HAP-1 (cell line): ENCODE results near the gene CDK6.

Experiments
- DNase-seq, 2 experiments: peaks; one replicate each; pipeline ENCODE4 v3.0.0-alpha.2; 2016 to 2020; ENCODE audit warnings: low spot score in 2 of 2
- H3K27me3 ChIP-seq: fragments of 250-450 bp; sonication (Bioruptor Pico); 2 replicates; pipeline ENCODE4 v1.5.1; 2020; ENCODE audit warnings: low read depth, mild to moderate bottlenecking, moderate library complexity
- H3K36me3 ChIP-seq: fragments of 250-450 bp; sonication (Bioruptor Pico); replicated peaks from 2 replicates; pipeline ENCODE4 v1.5.1; 2020; ENCODE audit warnings: mild to moderate bottlenecking
- H3K4me1 ChIP-seq: fragments of 250-450 bp; sonication (Bioruptor Pico); 2 replicates; pipeline ENCODE4 v1.5.1; 2020; ENCODE audit warnings: mild to moderate bottlenecking
- H3K4me3 ChIP-seq: fragments of 250-450 bp; sonication (Bioruptor Pico); 2 replicates; pipeline ENCODE4 v1.5.1; 2020; ENCODE audit warnings: mild to moderate bottlenecking, moderate library complexity
- H3K9me3 ChIP-seq: fragments of 250-450 bp; sonication (Bioruptor Pico); 2 replicates; pipeline ENCODE4 v1.5.1; 2020; ENCODE audit warnings: mild to moderate bottlenecking, moderate library complexity
- in situ Hi-C: fragments of 300-500 bp; cut with MboI; formaldehyde crosslinking; loops from 3 replicates; pipeline ENCODE4 v1.14.3; 2020; ENCODE audit warnings: low sequenced_read_pairs, inconsistent platforms, mixed read lengths

Gene CDK6

GRCh38 chr7:92839901-92840300, 3.5 kb upstream of the CDK6 start:
- H3K27me3 ChIP-seq, result peaks cover 65% of the 10 kb centered on the region
- no peak overlapping the region for H3K4me3 ChIP-seq
- no peaks in the 10 kb centered on the region for H3K36me3 ChIP-seq
- DNase-seq, result no peak
- in situ Hi-C loops, result loop anchor here (10.0 kb wide), 1 partner anchor 215 kb away; no protein-coding TSS in a partner anchor
- H3K4me1 ChIP-seq, result peaks cover 4% of the 10 kb centered on the region; the same call in 1 of the 2 replicates
- H3K9me3 ChIP-seq, result no peaks in the 10 kb centered on the region

- no peak overlapping the region for H3K4me3 ChIP-seq
- H3K9me3 ChIP-seq, result no peaks in the 10 kb centered on the region
- H3K4me1 ChIP-seq, result peaks cover 4% of the 10 kb centered on the region; the same call in 1 of the 2 replicates
- in situ Hi-C loops, result loop anchor here (10.0 kb wide), 1 partner anchor 214 kb away; no protein-coding TSS in a partner anchor
- no peak for DNase-seq
- H3K36me3 ChIP-seq, result no peaks in the 10 kb centered on the region
- H3K27me3 ChIP-seq, result peaks cover 63% of the 10 kb centered on the region
Observed at GRCh38 chr7:92838934-92839333, 2.6 kb upstream of the CDK6 start.

GRCh38 chr7:92837000-92837749, 802 bp upstream of the CDK6 start:
- Histone ChIP-seq H3K9me3 (no peaks in the 10 kb centered on the region), H3K27me3 (peaks cover 53% of the 10 kb centered on the region), H3K4me3 (peak overlapping the region; percentile 61), H3K36me3 (no peaks in the 10 kb centered on the region), H3K4me1 (peaks cover 6% of the 10 kb centered on the region)
- DNase-seq, result no peak
- in situ Hi-C loops, result loop anchor here (10.0 kb wide), 1 partner anchor 212 kb away; no protein-coding TSS in a partner anchor

- Histone ChIP-seq H3K27me3 (peaks cover 41% of the 10 kb centered on the region), H3K36me3 (no peaks in the 10 kb centered on the region), H3K4me1 (peaks cover 17% of the 10 kb centered on the region), H3K4me3 (peak overlapping the region; percentile 61), H3K9me3 (no peaks in the 10 kb centered on the region)
- peak; percentile 32 to 42 for DNase-seq
- in situ Hi-C loops, result loop anchor here (10.0 kb wide), 1 partner anchor 211 kb away; no protein-coding TSS in a partner anchor
Observed at GRCh38 chr7:92835851-92836488, 403 bp downstream of the CDK6 start.

- in situ Hi-C loops, result loop anchor here (10.0 kb wide), 1 partner anchor 211 kb away; no protein-coding TSS in a partner anchor
- peak; percentile 73 to 81 for DNase-seq
- Histone ChIP-seq H3K9me3 (no peaks in the 10 kb centered on the region), H3K4me1 (peaks cover 21% of the 10 kb centered on the region), H3K36me3 (no peaks in the 10 kb centered on the region), H3K4me3 (peak overlapping the region; percentile 61), H3K27me3 (peaks cover 35% of the 10 kb centered on the region)
Observed at GRCh38 chr7:92835261-92835850, 1.0 kb downstream of the CDK6 start.

GRCh38 chr7:92834507-92835260, 1.7 kb downstream of the CDK6 start:
- Histone ChIP-seq H3K9me3 (no peaks in the 10 kb centered on the region), H3K4me3 (peak overlapping the region; percentile 61), H3K4me1 (peaks cover 27% of the 10 kb centered on the region), H3K36me3 (no peaks in the 10 kb centered on the region), H3K27me3 (peaks cover 28% of the 10 kb centered on the region)
- peak in 1 of 2 experiments; percentile 31 for DNase-seq
- in situ Hi-C loops, result loop anchor here (5.0 to 10.0 kb wide), 2 partner anchors 137 to 210 kb away; no protein-coding TSS in a partner anchor

GRCh38 chr7:92833766-92834506, 2.4 kb downstream of the CDK6 start:
- in situ Hi-C loops, result loop anchor here (5.0 to 10.0 kb wide), 2 partner anchors 137 to 209 kb away; no protein-coding TSS in a partner anchor
- Histone ChIP-seq H3K36me3 (no peaks in the 10 kb centered on the region; the same call in 1 of the 2 replicates), H3K27me3 (peaks cover 21% of the 10 kb centered on the region), H3K9me3 (no peaks in the 10 kb centered on the region), H3K4me1 (peaks cover 35% of the 10 kb centered on the region), H3K4me3 (peak overlapping the region; percentile 61)
- peak; percentile 81 to 90 for DNase-seq

GRCh38 chr7:92833024-92833765, 3.2 kb downstream of the CDK6 start:
- H3K27me3 ChIP-seq, result peaks cover 14% of the 10 kb centered on the region
- in situ Hi-C loops, result loop anchor here (5.0 to 10.0 kb wide), 2 partner anchors 136 to 208 kb away; no protein-coding TSS in a partner anchor

GRCh38 chr7:92832534-92833023, 3.8 kb downstream of the CDK6 start:
- DNase-seq, result no peak
- Histone ChIP-seq H3K36me3 (no peaks in the 10 kb centered on the region; the same call in 1 of the 2 replicates), H3K9me3 (no peaks in the 10 kb centered on the region), H3K4me3 (peak overlapping the region; percentile 61), H3K27me3 (peaks cover 7% of the 10 kb centered on the region), H3K4me1 (peaks cover 42% of the 10 kb centered on the region)
- in situ Hi-C loops, result loop anchor here (5.0 to 10.0 kb wide), 2 partner anchors 135 to 208 kb away; no protein-coding TSS in a partner anchor

More at GRCh38 chr7:92833024-92833765, 3.2 kb downstream of the CDK6 start:
- Histone ChIP-seq H3K36me3 (no peaks in the 10 kb centered on the region; the same call in 1 of the 2 replicates), H3K4me3 (peak overlapping the region; percentile 61), H3K4me1 (peaks cover 38% of the 10 kb centered on the region), H3K9me3 (no peaks in the 10 kb centered on the region)
- peak; percentile 67 to 89 for DNase-seq

- Histone ChIP-seq H3K4me1 (peaks cover 44% of the 10 kb centered on the region), H3K9me3 (no peaks in the 10 kb centered on the region), H3K4me3 (peak overlapping the region; percentile 61), H3K36me3 (no peaks in the 10 kb centered on the region; the same call in 1 of the 2 replicates), H3K27me3 (peaks cover under 1% of the 10 kb centered on the region)
- in situ Hi-C loops, result loop anchor here (5.0 to 10.0 kb wide), 2 partner anchors 135 to 207 kb away; no protein-coding TSS in a partner anchor
- peak; percentile 25 to 35 for DNase-seq
Observed at GRCh38 chr7:92831716-92832533, 4.4 kb downstream of the CDK6 start.

GRCh38 chr7:92830532-92831110, 5.8 kb downstream of the CDK6 start:
- Histone ChIP-seq H3K36me3 (no peaks in the 10 kb centered on the region; the same call in 1 of the 2 replicates), H3K9me3 (no peaks in the 10 kb centered on the region), H3K27me3 (no peaks in the 10 kb centered on the region), H3K4me1 (peaks cover 53% of the 10 kb centered on the region), H3K4me3 (no peak overlapping the region)
- no peak for DNase-seq
- in situ Hi-C loops, result loop anchor here (5.0 to 10.0 kb wide), 2 partner anchors 133 to 206 kb away; no protein-coding TSS in a partner anchor
